Measurements from ENCODE around the gene IP6K1.

GRCh38 chr3:49812916-49813496, 26.7 kb upstream of the IP6K1 start:
- TF ChIP-seq, protein P1, sequence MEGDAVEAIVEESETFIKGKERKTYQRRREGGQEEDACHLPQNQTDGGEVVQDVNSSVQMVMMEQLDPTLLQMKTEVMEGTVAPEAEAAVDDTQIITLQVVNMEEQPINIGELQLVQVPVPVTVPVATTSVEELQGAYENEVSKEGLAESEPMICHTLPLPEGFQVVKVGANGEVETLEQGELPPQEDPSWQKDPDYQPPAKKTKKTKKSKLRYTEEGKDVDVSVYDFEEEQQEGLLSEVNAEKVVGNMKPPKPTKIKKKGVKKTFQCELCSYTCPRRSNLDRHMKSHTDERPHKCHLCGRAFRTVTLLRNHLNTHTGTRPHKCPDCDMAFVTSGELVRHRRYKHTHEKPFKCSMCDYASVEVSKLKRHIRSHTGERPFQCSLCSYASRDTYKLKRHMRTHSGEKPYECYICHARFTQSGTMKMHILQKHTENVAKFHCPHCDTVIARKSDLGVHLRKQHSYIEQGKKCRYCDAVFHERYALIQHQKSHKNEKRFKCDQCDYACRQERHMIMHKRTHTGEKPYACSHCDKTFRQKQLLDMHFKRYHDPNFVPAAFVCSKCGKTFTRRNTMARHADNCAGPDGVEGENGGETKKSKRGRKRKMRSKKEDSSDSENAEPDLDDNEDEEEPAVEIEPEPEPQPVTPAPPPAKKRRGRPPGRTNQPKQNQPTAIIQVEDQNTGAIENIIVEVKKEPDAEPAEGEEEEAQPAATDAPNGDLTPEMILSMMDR (conservative IDR thresholded peaks at IDR 0.05 in 1 of 2, IDR thresholded peaks at IDR 0.05 in 1 of 2; ENCODE audit: extremely low read depth in 1 of 2, insufficient read depth in 1 of 2, low read depth in 1 of 2, low read length in 2 of 2), result no peak
- no peak for TF ChIP-seq EZH2 (IDR thresholded peaks at IDR 0.05; ENCODE audit: borderline replicate concordance, low read length)

Data from mammary epithelial cell (primary cell).